NCI-H510A (cell line): ENCODE data around the gene PQBP1.

ENCODE experiments used
- DNase-seq: peaks from one replicate; lab custom pipeline; 2025; lab: John Stamatoyannopoulos, UW

PQBP1 gene

GRCh38 chrX:48924270-48924669, 26.5 kb downstream of the PQBP1 start:
- no peak for DNase-seq

- no peak for DNase-seq
These were observed 29.4 kb downstream of the PQBP1 start for GRCh38 chrX:48927123-48927522.

- no peak for DNase-seq
These were observed 30.1 kb downstream of the PQBP1 start for GRCh38 chrX:48927736-48928382.

GRCh38 chrX:48933757-48934156, 36.0 kb downstream of the PQBP1 start:
- DNase-seq: no peak

- DNase-seq: no peak
These were observed 37.0 kb downstream of the PQBP1 start for GRCh38 chrX:48934581-48935300.

- no peak for DNase-seq
These were observed 37.6 kb downstream of the PQBP1 start for GRCh38 chrX:48935301-48935670.

GRCh38 chrX:48936429-48937053, 38.8 kb downstream of the PQBP1 start:
- DNase-seq: no peak

- DNase-seq: no peak
These were observed 39.6 kb downstream of the PQBP1 start for GRCh38 chrX:48937054-48937907.

- no peak for DNase-seq
These were observed 41.1 kb downstream of the PQBP1 start for GRCh38 chrX:48938721-48939425.

- DNase-seq: no peak
These were observed 41.9 kb downstream of the PQBP1 start for GRCh38 chrX:48939524-48940228.

GRCh38 chrX:48940404-48940955, 42.8 kb downstream of the PQBP1 start:
- DNase-seq: no peak

- no peak for DNase-seq
These were observed 45.2 kb downstream of the PQBP1 start for GRCh38 chrX:48942895-48943294.

GRCh38 chrX:48945517-48946348, 48.0 kb downstream of the PQBP1 start:
- DNase-seq: peak; percentile 4

- no peak for DNase-seq
These were observed 50.9 kb downstream of the PQBP1 start for GRCh38 chrX:48948589-48948988.
